Pancreas (tissue), 10 donors: ENCODE measurements around the gene ZNF385A. TPM values are rescaled to one million over a fixed set of nuclear protein-coding genes. Genes with fewer than 3 reads are reported as not detected.

ENCODE experiments used
- ATAC-seq, 4 donors: fragments of 200-7000 bp; cut with Tn5 transposase; one replicate each; pipeline versions ENCODE4 v1.8.0 to v1.9.1; 2020; ENCODE audit warnings: mild to moderate bottlenecking in 4 of 4, moderate library complexity in 4 of 4
- DNase-seq, 6 donors: peaks; one replicate each; pipeline ENCODE4 v3.0.0-alpha.2; 2020
- FAIRE-seq: peaks from 2 replicates; lab custom pipeline; 2012; peaks lifted over from hg19 to GRCh38; lab: Jason Lieb, UNC
- H3K27ac ChIP-seq, 4 donors: fragments of 200-600 bp; sonication (generic); 1 replicate in 3 of 4; 2 replicates in 1 of 4; pipeline versions ENCODE4 v1.5.0 to v1.8.0; 2020
- H3K27me3 ChIP-seq, 4 donors: fragments of 200-600 bp; one replicate each; pipeline ENCODE4 v1.8.0; 2021
- H3K36me3 ChIP-seq, 3 donors: fragments of 200-600 bp; sonication (generic) in 1 of 3; one replicate each; pipeline versions ENCODE4 v1.5.0 to v1.8.0; 2020 to 2021
- H3K4me1 ChIP-seq, 3 donors: fragments of 200-600 bp; one replicate each; pipeline ENCODE4 v1.8.0; 2021
- H3K4me3 ChIP-seq, 4 donors: fragments of 200-600 bp; sonication (generic) in 2 of 4; one replicate each; pipeline versions ENCODE4 v1.5.0 to v1.8.0; 2020 to 2021
- H3K9me3 ChIP-seq, 4 donors: fragments of 200-600 bp; one replicate each; pipeline ENCODE4 v1.8.0; 2021
- CTCF ChIP-seq, 4 donors: fragments of 200-600 bp; sonication (generic) in 3 of 4; IDR thresholded peaks; one replicate each; pipeline versions ENCODE4 v1.5.0 to v1.8.0; 2021; ENCODE audit warnings: antibody characterized with exemption in 4 of 4
- whole genome bisulfite sequencing, 2 donors: extraction: QIAGEN DNeasy Blood & Tissue Kit; methylation state at CpG; one replicate each; pipeline ENCODE4 v1.1.7; 2013; 5-methylcytosine and 5-hydroxymethylcytosine counted together
- intact Hi-C, 3 donors: fragments of 100-400 bp; cut with DNase I; formaldehyde crosslinking; loops; one replicate each; pipeline versions ENCODE4 v1.11.1 to v1.14.2; 2022
- polyA plus RNA-seq, 2 donors: library from polyadenylated mRNA; stranded (reverse); fragments of 200-250 nt; gene quantifications; one replicate each; pipeline ENCODE4 v1.2.3, GENCODE V29; 2013
- total RNA-seq, 6 donors: library from RNA; stranded (reverse); fragmentation: NEBNext Ultra II Directional in 4 of 6; extraction: Animal tissue kit (Norgen Biotek cat#: 25700) in 4 of 6; gene quantifications; one replicate each; pipeline versions ENCODE4 v1.2.1 to v1.2.4, GENCODE V29; 2021 to 2023
- donor health status: healthy with polysubstance abuse.
- donor health status: DM: no; HTN: no; CAD: no; lungs with moderate emphysema.
- donor health status: DM: no; HTN: no; CAD: no.
- donor health status: control.
- donor health status: control.
- donor health status: Bipolar disorder and iron deficiency.
- donor health status: DM: yes; HTN: yes; CAD: no.
- donor health status: DM: no; HTN: no; CAD: no.
- donor health status: DM: no; HTN: no; CAD: no.
- donor health status: DM: yes; HTN: yes; CAD: no.

The ZNF385A gene
- total and polyA plus RNA-seq, 8 donors = 0.59 to 8.2 (median 2.9) TPM

GRCh38 chr12:54405106-54405505, 20.6 kb upstream of the ZNF385A start:
- no peak for FAIRE-seq
- no peak for TF ChIP-seq CTCF (IDR thresholded peaks at IDR 0.05)
- no peak overlapping the region for H3K4me3 ChIP-seq
- no peaks in the 10 kb centered on the region for H3K4me1 ChIP-seq
- WGBS, 2 donors = 74 to 84% methylated on average over 10 of the region's 10 CpGs
- no peaks in the 10 kb centered on the region for H3K27me3 ChIP-seq
- H3K9me3 ChIP-seq = no peaks in the 10 kb centered on the region
- no peak overlapping the region for H3K27ac ChIP-seq
- ATAC-seq = no peak
- peaks cover 0 to 26% (median 8%) of the 10 kb centered on the region in 3 donors for H3K36me3 ChIP-seq
- DNase-seq = no peak
- intact Hi-C loops = no loop called here

DNA sequence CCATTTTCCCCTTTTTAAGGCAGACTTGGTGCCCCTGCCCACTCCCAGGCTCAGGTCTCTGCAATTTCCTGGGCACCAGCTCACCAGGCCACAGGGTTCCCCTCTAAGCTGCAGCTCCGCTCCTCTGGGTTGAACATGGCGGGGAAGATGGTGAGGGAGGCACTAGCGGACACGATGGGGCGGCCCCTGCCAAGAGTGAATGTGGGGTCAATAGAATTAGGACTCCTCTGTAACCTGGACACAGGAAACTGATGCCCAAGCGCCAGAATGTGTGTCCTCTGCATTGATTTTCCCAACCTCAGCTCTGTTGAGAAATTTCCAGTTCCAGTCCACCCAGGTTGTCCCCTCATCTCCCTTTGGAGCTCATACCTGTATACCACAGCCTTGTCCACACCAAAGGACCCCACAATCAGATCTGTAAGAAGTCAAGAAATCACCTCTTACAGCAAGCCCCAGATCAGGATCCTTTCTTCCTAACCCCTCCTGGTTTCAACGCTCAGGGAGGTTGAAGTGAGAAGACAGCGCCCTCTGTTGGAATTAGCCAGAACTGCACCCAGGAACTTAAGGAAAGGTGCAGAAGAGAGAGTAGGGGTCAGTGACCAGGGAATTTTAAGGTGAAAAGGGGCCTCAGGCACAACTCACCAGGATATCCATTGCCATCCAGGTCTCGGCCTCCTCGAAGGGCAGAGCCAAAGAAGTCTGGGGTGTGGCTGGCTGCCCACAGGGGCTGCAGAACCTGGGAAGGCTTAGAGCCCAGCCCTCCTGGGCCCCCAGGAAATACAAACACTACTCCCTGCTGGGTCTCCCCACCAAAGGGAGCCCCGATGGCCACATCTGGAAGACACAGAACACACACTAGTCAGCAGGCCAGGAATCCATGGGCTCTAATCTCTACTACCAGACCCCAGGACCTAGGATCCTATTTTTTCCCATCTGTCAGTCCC, 19.8 kb upstream of the ZNF385A start:
- H3K27me3 ChIP-seq = no peaks in the 10 kb centered on the region
- FAIRE-seq (no peak), ATAC-seq (peak in 3 of 4 donors; percentile 63 to 70 (median 66)), DNase-seq (peak in 4 of 6 donors; percentile 61 to 72 (median 64))
- no peaks in the 10 kb centered on the region for H3K4me1 ChIP-seq
- no peaks in the 10 kb centered on the region for H3K9me3 ChIP-seq
- 58 to 59% methylated on average over 11 of the region's 11 CpGs for WGBS, 2 donors
- H3K4me3 ChIP-seq = no peak overlapping the region
- intact Hi-C loops = loop anchor here in 2 of 3 donors (5.0 kb wide), 1 partner anchor 33 kb away; no protein-coding TSS in a partner anchor
- H3K36me3 ChIP-seq = peaks cover 0 to 26% (median 8%) of the 10 kb centered on the region in 3 donors
- no peak overlapping the region for H3K27ac ChIP-seq
- peak; percentile 91 to 95 (median 92) for TF ChIP-seq CTCF (IDR thresholded peaks at IDR 0.05)

- Histone ChIP-seq H3K27me3 (no peaks in the 10 kb centered on the region), H3K9me3 (no peaks in the 10 kb centered on the region), H3K27ac (no peak overlapping the region), H3K4me3 (no peak overlapping the region), H3K36me3 (peaks cover 0 to 40% (median 8%) of the 10 kb centered on the region in 3 donors), H3K4me1 (no peaks in the 10 kb centered on the region)
- no peak for TF ChIP-seq CTCF (IDR thresholded peaks at IDR 0.05)
- ATAC-seq (no peak), DNase-seq (no peak), FAIRE-seq (no peak)
- WGBS, 2 donors = 89 to 95% methylated on average over 2 of the region's 2 CpGs
- intact Hi-C loops = loop anchor here in 2 of 3 donors (5.0 kb wide), 1 partner anchor 36 kb away; no protein-coding TSS in a partner anchor
Observed at GRCh38 chr12:54401119-54401518, 16.6 kb upstream of the ZNF385A start.

- FAIRE-seq (no peak), DNase-seq (peak; percentile 64 to 92 (median 86))
- 66 to 70% methylated on average over 8 of the region's 8 CpGs for WGBS, 2 donors
Observed at GRCh38 chr12:54398995-54399793, 14.7 kb upstream of the ZNF385A start.

More at GRCh38 chr12:54398995-54399793, 14.7 kb upstream of the ZNF385A start:
- no peaks in the 10 kb centered on the region for H3K9me3 ChIP-seq
- no peaks in the 10 kb centered on the region for H3K4me1 ChIP-seq
- peak; percentile 84 to 97 (median 94) for ATAC-seq
- no peak overlapping the region for H3K27ac ChIP-seq
- H3K4me3 ChIP-seq = no peak overlapping the region
- intact Hi-C loops = no loop called here
- TF ChIP-seq CTCF (IDR thresholded peaks at IDR 0.05) = peak; percentile 86 to 95 (median 93)
- peaks cover 0 to 40% (median 8%) of the 10 kb centered on the region in 3 donors for H3K36me3 ChIP-seq
- no peaks in the 10 kb centered on the region for H3K27me3 ChIP-seq
